ENCODE results near the gene TNKS2. TPM values are rescaled to one million over a fixed set of nuclear protein-coding genes. Genes with fewer than 3 reads are reported as not detected.

TNKS2 gene
- polyA plus RNA-seq, 3 donors = 20.7 to 25.4 (median 20.9) TPM

- no peak for DNase-seq
- intact Hi-C loops (cut with micrococcal nuclease) = no loop called here
- Histone ChIP-seq H3K36me3 (replicated peaks in 1 of 2; ENCODE audit: control insufficient read depth in 1 of 2, insufficient read depth in 2 of 2, low read length in 2 of 2) (peaks cover 92 to 95% of the 10 kb centered on the region in 2 donors), H3K9ac (ENCODE audit: insufficient read depth, low read length, poor library complexity, severe bottlenecking) (no peak overlapping the region), H4K20me1 (ENCODE audit: insufficient read depth, low read length) (peaks cover 7% of the 10 kb centered on the region), H3K79me2 (ENCODE audit: insufficient read depth, low read length) (no peaks in the 10 kb centered on the region), H3K4me3 (replicated peaks in 1 of 3; ENCODE audit: low read depth in 2 of 3, low read length in 3 of 3) (no peak overlapping the region), H3K4me1 (ENCODE audit: control insufficient read depth in 1 of 2, insufficient read depth in 2 of 2, low read length in 2 of 2) (no peaks in the 10 kb centered on the region), H3K9me3 (replicated peaks in 1 of 2; ENCODE audit: control insufficient read depth in 1 of 2, insufficient read depth in 1 of 2, low read length in 2 of 2) (no peaks in the 10 kb centered on the region), H3K27me3 (ENCODE audit: control insufficient read depth in 2 of 2, insufficient read depth in 2 of 2, low read length in 2 of 2) (no peaks in the 10 kb centered on the region), H2AFZ (ENCODE audit: insufficient read depth, low read depth, low read length, poor library complexity, severe bottlenecking) (no peak overlapping the region), H3K4me2 (replicated peaks; ENCODE audit: extremely low read depth, low read length, poor library complexity, severe bottlenecking) (no peak overlapping the region), H3K27ac (ENCODE audit: low read depth in 1 of 2, low read length in 2 of 2) (no peak overlapping the region)
- no peaks in the 10 kb centered on the region for H3K4me1 Mint-ChIP-seq
- no peak for TF ChIP-seq CTCF (IDR thresholded peaks at IDR 0.05)
- H3K27me3 Mint-ChIP-seq (ENCODE audit: low read depth in 3 of 3) = no peaks in the 10 kb centered on the region
- H3K27ac Mint-ChIP-seq = peak overlapping the region in 1 of 7 donors; percentile 32
- no peaks in the 10 kb centered on the region for H3K9me3 Mint-ChIP-seq
- peaks cover 64 to 78% of the 10 kb centered on the region in 2 donors for H3K36me3 Mint-ChIP-seq
- no peak overlapping the region for H3K4me3 Mint-ChIP-seq
Observed at GRCh38 chr10:91843083-91843482, 44.9 kb downstream of the TNKS2 start.

- peaks cover 91 to 99% of the 10 kb centered on the region in 2 donors for H3K36me3 ChIP-seq (replicated peaks in 1 of 2; ENCODE audit: control insufficient read depth in 1 of 2, insufficient read depth in 2 of 2, low read length in 2 of 2)
- Mint-ChIP-seq H3K9me3 (no peaks in the 10 kb centered on the region), H3K27ac (no peak overlapping the region), H3K4me3 (no peak overlapping the region), H3K4me1 (no peaks in the 10 kb centered on the region), H3K36me3 (peaks cover 78 to 86% of the 10 kb centered on the region in 2 donors), H3K27me3 (ENCODE audit: low read depth in 3 of 3) (no peaks in the 10 kb centered on the region)
- no peak for DNase-seq
- no peaks in the 10 kb centered on the region for H3K27me3 ChIP-seq (ENCODE audit: control insufficient read depth in 2 of 2, insufficient read depth in 2 of 2, low read length in 2 of 2)
- no peak overlapping the region for H3K27ac ChIP-seq (ENCODE audit: low read depth in 1 of 2, low read length in 2 of 2)
- WGBS (ENCODE audit: insufficient coverage) = 100% methylated on average over 1 of the region's 6 CpGs
- H3K79me2 ChIP-seq (ENCODE audit: insufficient read depth, low read length) = no peaks in the 10 kb centered on the region
- H4K20me1 ChIP-seq (ENCODE audit: insufficient read depth, low read length) = peaks cover 3% of the 10 kb centered on the region
- H3K9me3 ChIP-seq (replicated peaks in 1 of 2; ENCODE audit: control insufficient read depth in 1 of 2, insufficient read depth in 1 of 2, low read length in 2 of 2) = no peaks in the 10 kb centered on the region
- peak; percentile 28 for TF ChIP-seq CTCF (IDR thresholded peaks at IDR 0.05)
- H3K9ac ChIP-seq (ENCODE audit: insufficient read depth, low read length, poor library complexity, severe bottlenecking) = no peak overlapping the region
- no peak overlapping the region for H2AFZ ChIP-seq (ENCODE audit: insufficient read depth, low read depth, low read length, poor library complexity, severe bottlenecking)
- no peaks in the 10 kb centered on the region for H3K4me1 ChIP-seq (ENCODE audit: control insufficient read depth in 1 of 2, insufficient read depth in 2 of 2, low read length in 2 of 2)
- no peak overlapping the region for H3K4me2 ChIP-seq (replicated peaks; ENCODE audit: extremely low read depth, low read length, poor library complexity, severe bottlenecking)
- H3K4me3 ChIP-seq (replicated peaks in 1 of 3; ENCODE audit: low read depth in 2 of 3, low read length in 3 of 3) = no peak overlapping the region
- intact Hi-C loops (cut with micrococcal nuclease) = loop anchor here in 1 of 2 donors (10.0 kb wide), 1 partner anchor 58 kb away; no protein-coding TSS in a partner anchor
Observed at GRCh38 chr10:91856637-91857036, 58.4 kb downstream of the TNKS2 start.
